ENCODE data around the gene RECQL.

Gene RECQL

DNA sequence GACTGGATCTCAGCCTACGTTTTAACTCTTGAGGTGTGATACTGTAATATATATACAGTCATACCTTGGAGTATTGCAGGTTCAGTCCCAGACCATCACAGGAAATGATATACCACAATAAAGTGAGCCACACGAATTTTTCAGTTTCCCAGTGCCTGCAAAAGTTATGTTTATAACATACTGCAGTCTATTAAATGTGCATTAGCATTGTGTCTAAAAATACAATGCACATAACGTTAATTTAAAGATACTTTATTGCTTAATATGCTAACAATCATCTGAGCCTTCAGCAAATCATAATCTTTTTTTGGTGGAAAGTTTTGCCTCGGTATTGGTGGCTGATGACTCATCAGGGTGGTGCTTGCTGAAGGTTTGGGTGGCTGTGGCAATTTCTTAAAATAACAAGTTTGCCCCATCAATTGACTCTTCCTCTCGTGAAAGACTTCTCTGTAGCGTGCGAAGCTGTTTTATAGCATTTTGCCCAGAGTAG, 45.1 kb downstream of the RECQL start (continued):
- TF ChIP-seq BACH2 (CRISPR knock-in tag; IDR thresholded peaks at IDR 0.05; ENCODE audit: borderline replicate concordance) (no peak), TOX (CRISPR knock-in tag; IDR thresholded peaks at IDR 0.05; ENCODE audit: borderline replicate concordance) (no peak), ESRRG (CRISPR knock-in tag; IDR thresholded peaks at IDR 0.05) (no peak)
- TF ChIP-seq, protein P1, sequence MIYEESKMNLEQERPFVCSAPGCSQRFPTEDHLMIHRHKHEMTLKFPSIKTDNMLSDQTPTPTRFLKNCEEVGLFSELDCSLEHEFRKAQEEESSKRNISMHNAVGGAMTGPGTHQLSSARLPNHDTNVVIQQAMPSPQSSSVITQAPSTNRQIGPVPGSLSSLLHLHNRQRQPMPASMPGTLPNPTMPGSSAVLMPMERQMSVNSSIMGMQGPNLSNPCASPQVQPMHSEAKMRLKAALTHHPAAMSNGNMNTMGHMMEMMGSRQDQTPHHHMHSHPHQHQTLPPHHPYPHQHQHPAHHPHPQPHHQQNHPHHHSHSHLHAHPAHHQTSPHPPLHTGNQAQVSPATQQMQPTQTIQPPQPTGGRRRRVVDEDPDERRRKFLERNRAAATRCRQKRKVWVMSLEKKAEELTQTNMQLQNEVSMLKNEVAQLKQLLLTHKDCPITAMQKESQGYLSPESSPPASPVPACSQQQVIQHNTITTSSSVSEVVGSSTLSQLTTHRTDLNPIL (CRISPR knock-in tag; IDR thresholded peaks at IDR 0.05; ENCODE audit: low read depth) = no peak

DNA sequence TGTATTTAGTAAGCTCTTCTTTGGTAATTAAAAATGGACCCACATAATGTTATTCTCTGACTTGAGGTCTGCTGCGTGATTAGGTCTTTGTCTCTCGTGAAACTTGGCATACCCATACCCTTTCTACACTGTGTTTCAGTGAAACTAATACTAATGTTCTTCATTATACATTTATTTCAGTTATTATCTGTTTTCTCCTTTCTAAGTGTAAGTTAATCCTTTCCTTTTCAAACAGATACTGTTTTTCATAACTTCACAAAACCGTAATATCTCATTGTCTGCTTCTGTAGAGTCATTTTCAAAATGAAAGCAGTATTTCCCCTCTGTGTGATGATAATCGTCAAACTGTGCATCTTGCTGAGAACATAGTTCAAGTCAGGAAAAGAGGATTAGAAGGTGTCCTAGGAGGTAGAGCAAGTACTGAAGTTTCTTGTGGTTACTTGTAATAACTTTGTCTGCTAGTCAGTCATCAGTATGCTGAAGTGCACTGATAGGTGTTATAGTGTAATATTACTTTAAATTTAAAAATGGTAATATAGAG, 48.1 kb downstream of the RECQL start:
- TF ChIP-seq CSRNP3 (CRISPR knock-in tag; IDR thresholded peaks at IDR 0.05) (no peak), GLIS3 (CRISPR knock-in tag; IDR thresholded peaks at IDR 0.05) (no peak), OSR1 (CRISPR knock-in tag; IDR thresholded peaks at IDR 0.05) (no peak), TCF4 (CRISPR knock-in tag; IDR thresholded peaks at IDR 0.05; ENCODE audit: borderline replicate concordance) (no peak), ZFP30 (CRISPR knock-in tag; IDR thresholded peaks at IDR 0.05) (no peak), BACH2 (CRISPR knock-in tag; IDR thresholded peaks at IDR 0.05; ENCODE audit: borderline replicate concordance) (no peak), ESRRG (CRISPR knock-in tag; IDR thresholded peaks at IDR 0.05) (no peak), ZFP3 (CRISPR knock-in tag; IDR thresholded peaks at IDR 0.05) (no peak), ZNF8 (CRISPR knock-in tag; IDR thresholded peaks at IDR 0.05) (no peak), TOX (CRISPR knock-in tag; IDR thresholded peaks at IDR 0.05; ENCODE audit: borderline replicate concordance) (no peak), ARNTL (CRISPR knock-in tag; IDR thresholded peaks at IDR 0.05; ENCODE audit: borderline replicate concordance, low read depth) (no peak), ZC3H10 (CRISPR knock-in tag; IDR thresholded peaks at IDR 0.05) (no peak), ZNF565 (CRISPR knock-in tag; conservative IDR thresholded peaks at IDR 0.05; ENCODE audit: low read depth) (no peak), RARB (CRISPR knock-in tag; IDR thresholded peaks at IDR 0.05) (no peak), SNAI2 (CRISPR knock-in tag; IDR thresholded peaks at IDR 0.05) (no peak), CSDC2 (CRISPR knock-in tag; IDR thresholded peaks at IDR 0.05) (no peak), ISL1 (CRISPR knock-in tag; IDR thresholded peaks at IDR 0.05) (no peak)
- TF ChIP-seq, protein P2, sequence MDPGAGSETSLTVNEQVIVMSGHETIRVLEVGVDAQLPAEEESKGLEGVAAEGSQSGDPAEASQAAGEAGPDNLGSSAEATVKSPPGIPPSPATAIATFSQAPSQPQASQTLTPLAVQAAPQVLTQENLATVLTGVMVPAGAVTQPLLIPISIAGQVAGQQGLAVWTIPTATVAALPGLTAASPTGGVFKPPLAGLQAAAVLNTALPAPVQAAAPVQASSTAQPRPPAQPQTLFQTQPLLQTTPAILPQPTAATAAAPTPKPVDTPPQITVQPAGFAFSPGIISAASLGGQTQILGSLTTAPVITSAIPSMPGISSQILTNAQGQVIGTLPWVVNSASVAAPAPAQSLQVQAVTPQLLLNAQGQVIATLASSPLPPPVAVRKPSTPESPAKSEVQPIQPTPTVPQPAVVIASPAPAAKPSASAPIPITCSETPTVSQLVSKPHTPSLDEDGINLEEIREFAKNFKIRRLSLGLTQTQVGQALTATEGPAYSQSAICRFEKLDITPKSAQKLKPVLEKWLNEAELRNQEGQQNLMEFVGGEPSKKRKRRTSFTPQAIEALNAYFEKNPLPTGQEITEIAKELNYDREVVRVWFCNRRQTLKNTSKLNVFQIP (CRISPR knock-in tag; IDR thresholded peaks at IDR 0.05; ENCODE audit: borderline replicate concordance, low read depth) = no peak
- TF ChIP-seq, protein P3, sequence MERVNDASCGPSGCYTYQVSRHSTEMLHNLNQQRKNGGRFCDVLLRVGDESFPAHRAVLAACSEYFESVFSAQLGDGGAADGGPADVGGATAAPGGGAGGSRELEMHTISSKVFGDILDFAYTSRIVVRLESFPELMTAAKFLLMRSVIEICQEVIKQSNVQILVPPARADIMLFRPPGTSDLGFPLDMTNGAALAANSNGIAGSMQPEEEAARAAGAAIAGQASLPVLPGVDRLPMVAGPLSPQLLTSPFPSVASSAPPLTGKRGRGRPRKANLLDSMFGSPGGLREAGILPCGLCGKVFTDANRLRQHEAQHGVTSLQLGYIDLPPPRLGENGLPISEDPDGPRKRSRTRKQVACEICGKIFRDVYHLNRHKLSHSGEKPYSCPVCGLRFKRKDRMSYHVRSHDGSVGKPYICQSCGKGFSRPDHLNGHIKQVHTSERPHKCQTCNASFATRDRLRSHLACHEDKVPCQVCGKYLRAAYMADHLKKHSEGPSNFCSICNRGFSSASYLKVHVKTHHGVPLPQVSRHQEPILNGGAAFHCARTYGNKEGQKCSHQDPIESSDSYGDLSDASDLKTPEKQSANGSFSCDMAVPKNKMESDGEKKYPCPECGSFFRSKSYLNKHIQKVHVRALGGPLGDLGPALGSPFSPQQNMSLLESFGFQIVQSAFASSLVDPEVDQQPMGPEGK (CRISPR knock-in tag; IDR thresholded peaks at IDR 0.05; ENCODE audit: borderline replicate concordance) = no peak
- TF ChIP-seq, protein P1 (CRISPR knock-in tag; IDR thresholded peaks at IDR 0.05; ENCODE audit: low read depth) = no peak
- ATAC-seq = no peak

- ATAC-seq = no peak
- no peak for TF ChIP-seq OSR1 (CRISPR knock-in tag; IDR thresholded peaks at IDR 0.05)
- no peak for TF ChIP-seq ZNF8 (CRISPR knock-in tag; IDR thresholded peaks at IDR 0.05)
- TF ChIP-seq ZNF70 (CRISPR knock-in tag; IDR thresholded peaks at IDR 0.05) = no peak
- no peak for TF ChIP-seq ZNF565 (CRISPR knock-in tag; conservative IDR thresholded peaks at IDR 0.05; ENCODE audit: low read depth)
These were observed 49.9 kb downstream of the RECQL start for GRCh38 chr12:21451529-21451928.
